Dermis blood vessel endothelial cell (primary cell): ENCODE data around the gene HIRA. TPM values are rescaled to one million over a fixed set of nuclear protein-coding genes. Genes with fewer than 3 reads are reported as not detected.
A peak's percentile ranks its signal among the peaks of the same experiment; 100 is the strongest.

Experiments used
- DNase-seq: peaks from one replicate; pipeline ENCODE4 v3.0.0; 2010
- total RNA-seq: library from RNA; depleted of rRNA; stranded (reverse); fragments of >200 nt; gene quantifications from 2 replicates; pipeline ENCODE4 v1.2.3, GENCODE V29; 2014

The HIRA gene
- total RNA-seq, 1 donor from 2014 or later = 20.4 TPM

- no peak for DNase-seq
These were observed 23.6 kb downstream of the HIRA start for GRCh38 chr22:19407649-19408606.

DNA sequence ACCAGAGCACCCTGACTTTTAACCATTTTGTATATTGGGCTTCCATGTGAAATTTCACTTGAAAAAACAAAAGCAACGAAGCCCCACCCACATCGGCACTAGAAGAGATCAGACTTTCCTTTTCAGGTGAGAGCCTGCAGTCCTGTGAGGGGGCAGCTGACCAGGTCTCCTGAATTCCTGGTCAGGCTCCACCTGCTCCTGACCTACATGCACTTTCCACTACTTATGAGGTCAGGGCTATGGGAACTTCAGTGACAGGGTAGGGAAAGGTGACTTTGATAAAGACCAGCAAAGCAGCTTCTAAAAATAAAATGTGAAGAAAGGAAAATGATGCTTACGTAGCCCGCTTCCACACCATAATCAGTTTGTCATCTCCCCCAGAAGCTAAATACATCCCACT is 24.7 kb downstream of the HIRA start:
- DNase-seq = no peak

DNA sequence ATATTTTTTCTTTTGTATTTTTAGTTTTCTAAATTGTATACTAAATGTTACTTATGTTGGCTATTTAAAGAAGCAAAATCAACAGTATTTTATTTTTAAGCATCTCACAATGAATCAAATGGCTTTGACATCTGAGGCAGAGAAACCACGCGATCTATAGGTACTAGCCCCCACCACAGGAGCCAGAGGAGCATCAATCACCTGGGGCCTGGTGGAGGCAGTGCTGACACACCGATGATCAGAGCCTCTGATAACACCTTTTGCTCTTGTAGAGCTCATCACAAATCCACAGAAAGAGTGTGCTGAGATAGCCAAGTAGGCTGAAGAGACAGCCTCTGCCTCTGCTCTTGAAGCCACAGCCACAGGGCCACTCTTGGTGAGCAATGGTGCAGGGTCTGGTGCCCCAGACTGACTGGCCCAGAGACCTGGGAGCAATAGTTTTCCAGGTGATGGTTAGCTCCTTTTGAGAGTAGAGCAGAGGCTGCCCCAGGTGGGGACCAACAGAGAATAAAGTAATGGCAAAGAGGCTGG is 25.2 kb downstream of the HIRA start:
- no peak for DNase-seq

DNA sequence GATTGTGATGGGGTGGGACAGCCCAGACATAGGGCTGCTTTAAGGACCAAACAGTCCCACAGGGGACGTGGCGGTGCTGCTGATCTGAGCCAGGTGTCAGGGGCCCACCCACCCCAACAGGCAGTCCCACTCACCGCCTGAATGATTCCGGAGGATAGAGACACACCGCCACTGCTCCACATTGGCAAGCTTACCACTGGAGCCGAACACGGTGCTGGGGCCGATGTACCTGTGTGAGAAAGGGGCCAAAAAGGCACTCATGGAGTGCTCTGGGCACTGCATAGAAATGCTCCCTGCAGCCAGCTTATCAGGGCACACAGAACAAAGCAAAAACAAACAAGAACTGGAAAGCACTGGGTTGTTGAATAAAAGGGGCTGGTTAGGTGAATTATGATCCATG is 25.9 kb downstream of the HIRA start:
- DNase-seq = no peak

GRCh38 chr22:19405133-19405532 is 26.4 kb downstream of the HIRA start:
- DNase-seq = no peak

DNA sequence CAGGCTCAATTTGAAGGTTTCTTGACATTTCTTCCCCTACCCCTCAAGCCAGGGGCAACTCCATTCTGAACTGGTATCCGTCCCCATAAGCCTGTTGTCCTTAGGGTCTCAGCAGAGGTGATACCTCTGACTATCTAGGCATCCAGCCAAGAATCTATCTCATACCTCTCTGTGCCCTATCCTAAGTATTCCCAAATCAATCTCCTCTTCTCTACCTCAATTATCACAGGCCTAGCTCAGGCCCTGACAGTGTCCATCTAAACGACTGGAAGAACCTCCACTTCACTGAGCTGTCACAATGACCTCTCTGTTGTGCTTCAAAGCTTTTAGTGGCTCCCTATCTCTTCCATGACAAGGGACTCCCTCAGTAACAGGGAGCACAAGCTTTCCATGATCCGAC is 26.9 kb downstream of the HIRA start:
- no peak for DNase-seq

DNA sequence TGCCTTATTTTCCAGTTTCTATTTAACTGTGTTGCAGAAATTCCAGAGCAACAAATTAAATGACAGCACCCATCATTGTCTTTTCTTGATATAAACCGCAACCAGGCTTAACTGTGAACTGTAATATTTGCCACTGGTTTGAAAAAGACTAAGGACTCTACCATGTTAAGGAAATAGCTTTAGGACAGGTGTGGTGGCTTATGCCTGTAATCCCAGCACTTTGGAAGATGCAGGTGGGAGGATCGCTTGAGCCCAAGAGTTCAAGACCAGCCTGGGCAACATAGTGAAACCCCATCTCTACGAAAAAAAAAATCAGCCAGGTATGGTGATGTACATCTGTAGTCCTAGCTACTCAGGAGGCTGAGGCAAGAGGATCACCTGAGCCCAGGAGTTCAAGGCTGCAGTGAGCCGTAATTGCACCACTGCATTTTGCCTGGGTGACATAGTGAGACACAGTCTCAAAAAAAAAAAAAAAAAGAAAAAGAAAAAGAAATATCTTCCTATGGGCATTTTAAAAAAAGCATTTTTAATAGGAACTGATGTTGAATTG is 28.8 kb downstream of the HIRA start:
- DNase-seq = no peak

- DNase-seq = no peak
These were observed 30.1 kb downstream of the HIRA start for GRCh38 chr22:19401483-19401882.

- DNase-seq = no peak
These were observed 30.7 kb downstream of the HIRA start for GRCh38 chr22:19400881-19401280.

GRCh38 chr22:19398652-19399051 is 32.9 kb downstream of the HIRA start:
- no peak for DNase-seq

- DNase-seq = no peak
These were observed 33.3 kb downstream of the HIRA start for GRCh38 chr22:19398206-19398605.

DNA sequence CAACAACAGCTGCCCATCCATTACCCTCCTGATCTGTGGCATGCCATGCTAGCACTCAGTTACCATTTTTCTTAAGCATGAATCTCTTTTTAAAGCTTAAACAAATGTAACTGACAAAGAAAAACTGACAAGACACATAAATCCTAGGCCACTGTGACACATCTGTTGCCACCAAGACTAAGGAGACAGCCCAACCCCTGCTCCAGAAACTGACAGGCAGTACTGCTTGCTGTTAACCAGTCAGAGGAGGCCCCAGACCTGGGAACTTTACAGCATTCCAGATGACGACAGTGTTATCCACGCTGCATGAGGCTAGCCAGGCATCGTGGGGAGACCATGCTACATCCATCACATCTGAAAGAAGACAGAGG is 33.8 kb downstream of the HIRA start:
- DNase-seq = no peak

DNA sequence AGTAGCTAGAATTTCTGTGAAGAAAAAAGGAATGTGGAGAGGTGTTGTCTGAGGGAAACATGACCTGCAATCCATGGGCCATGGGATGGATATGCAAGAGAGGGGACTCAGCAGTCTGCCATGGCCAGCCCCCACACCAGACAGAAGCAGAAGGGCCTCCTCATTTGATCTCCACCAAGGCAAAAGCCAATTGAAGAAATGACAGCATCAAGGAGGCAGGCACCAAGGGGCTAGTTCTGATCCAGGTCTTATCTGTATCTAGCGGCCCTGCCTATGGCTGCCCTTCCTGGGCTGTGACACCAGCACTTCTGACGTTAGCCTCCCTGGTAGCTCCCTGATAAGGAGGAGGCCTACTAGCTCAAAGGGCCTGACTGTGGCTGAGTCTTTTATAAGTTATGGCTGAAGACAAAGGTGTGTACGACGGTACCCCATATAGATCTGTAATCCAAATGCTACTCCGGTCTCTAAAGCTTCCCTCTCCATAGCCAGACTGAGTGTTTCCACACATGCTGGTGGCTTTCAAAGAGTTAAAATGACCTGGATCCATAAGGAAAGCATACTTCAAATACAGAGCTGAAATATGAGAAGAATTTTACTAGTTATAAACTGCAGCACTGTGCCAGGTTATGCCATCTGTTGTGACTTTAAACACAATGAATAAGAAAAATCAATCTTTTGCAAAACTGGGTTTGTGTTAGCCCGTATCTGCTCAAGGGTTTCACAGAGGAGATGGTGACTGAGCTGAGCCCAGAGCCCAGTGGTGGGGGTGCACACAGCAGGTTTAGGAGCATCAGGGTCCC is 34.4 kb downstream of the HIRA start:
- no peak for DNase-seq

GRCh38 chr22:19396561-19396933 is 35.0 kb downstream of the HIRA start:
- peak; percentile 5 for DNase-seq

- no peak for DNase-seq
These were observed 36.3 kb downstream of the HIRA start for GRCh38 chr22:19395276-19395675.

GRCh38 chr22:19394274-19395050 is 37.1 kb downstream of the HIRA start:
- no peak for DNase-seq

DNA sequence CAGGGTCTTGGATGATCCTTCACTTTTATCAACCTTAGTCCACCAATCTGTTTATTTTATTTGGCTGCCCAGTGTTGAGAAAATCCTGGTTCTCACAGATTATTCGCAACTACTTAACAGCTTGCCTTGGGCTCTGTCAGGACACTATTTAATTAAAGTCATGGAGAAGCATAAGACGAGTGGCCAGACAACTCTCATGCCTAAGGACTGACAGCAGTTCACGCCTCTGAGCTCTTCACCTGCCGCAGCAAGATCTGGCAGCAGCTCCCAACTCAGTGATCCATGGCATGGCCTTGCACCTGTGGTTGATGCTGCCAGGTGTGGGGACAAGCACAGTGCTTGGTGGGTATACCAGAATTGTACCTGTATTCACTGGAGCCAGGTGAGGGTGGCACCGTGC is 37.8 kb downstream of the HIRA start:
- DNase-seq = no peak

- no peak for DNase-seq
These were observed 44.0 kb downstream of the HIRA start for GRCh38 chr22:19387575-19387974.

DNA sequence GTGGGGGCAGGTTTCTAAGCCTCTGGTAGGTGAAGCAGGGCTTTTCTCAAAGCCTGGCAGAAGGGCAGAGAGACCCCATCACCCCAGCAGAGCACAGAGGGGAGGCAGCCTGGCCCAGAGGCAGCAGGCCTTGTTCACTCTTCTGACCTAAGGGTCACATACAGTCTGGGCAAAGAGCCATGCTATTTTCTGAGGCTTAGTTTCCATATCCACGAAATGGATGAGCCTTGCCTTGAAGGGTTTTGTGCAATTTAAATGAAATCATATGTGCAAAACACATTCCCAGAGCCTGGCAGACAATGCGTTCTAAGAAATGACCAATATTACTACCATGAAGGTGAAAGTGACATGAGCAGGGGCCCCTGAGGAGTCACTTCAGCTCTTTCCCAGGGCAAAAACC is 44.5 kb downstream of the HIRA start:
- no peak for DNase-seq

GRCh38 chr22:19386248-19386647 is 45.3 kb downstream of the HIRA start:
- no peak for DNase-seq

- no peak for DNase-seq
These were observed 46.2 kb downstream of the HIRA start for GRCh38 chr22:19385221-19385906.

- no peak for DNase-seq
These were observed 48.2 kb downstream of the HIRA start for GRCh38 chr22:19383292-19383691.
